HL-60 (cell line): Measurements from ENCODE around the gene ADPRS.

ENCODE experiments used
- DNase-seq, 2 experiments: peaks; one replicate each; pipeline ENCODE4 v3.0.0-alpha.2; 2010 to 2020; ENCODE audit warnings: low read depth in 1 of 2, low spot score in 1 of 2
- H3K27ac ChIP-seq: fragments of 250-450 bp; sonication (Bioruptor Pico); replicated peaks from 2 replicates; pipeline ENCODE4 v1.5.1; 2020; ENCODE audit warnings: mild to moderate bottlenecking, moderate library complexity
- H3K27me3 ChIP-seq: fragments of 250-450 bp; sonication (Bioruptor Pico); 2 replicates; pipeline ENCODE4 v1.5.1; 2021; ENCODE audit warnings: mild to moderate bottlenecking, moderate library complexity; ENCODE audit not compliant: insufficient read depth, poor library complexity, severe bottlenecking
- H3K4me3 ChIP-seq: replicated peaks from 2 replicates; pipeline ENCODE4 v1.5.1; 2011; ENCODE audit warnings: mild to moderate bottlenecking, control low read depth, low read length; ENCODE audit not compliant: insufficient read depth
- CTCF ChIP-seq: IDR thresholded peaks from one replicate; pipeline ENCODE4 v1.5.1; 2011; ENCODE audit warnings: low read length, control low read depth, inconsistent platforms; ENCODE audit not compliant: insufficient read depth
- GABPA ChIP-seq: IDR thresholded peaks from 2 replicates; pipeline ENCODE4 v1.6.1; 2012; ENCODE audit warnings: low read depth
- POLR2AphosphoS5 ChIP-seq: IDR thresholded peaks from 2 replicates; pipeline ENCODE4 v1.6.1; 2012; ENCODE audit warnings: low read depth
- REST ChIP-seq: IDR thresholded peaks from 2 replicates; pipeline ENCODE4 v1.6.1; 2012; ENCODE audit warnings: low read depth; ENCODE audit not compliant: insufficient replicate concordance
- SPI1 ChIP-seq: IDR thresholded peaks from 2 replicates; pipeline ENCODE4 v1.6.1; 2012; ENCODE audit warnings: low read depth, mild to moderate bottlenecking, borderline replicate concordance

ADPRS gene

GRCh38 chr1:36083635-36084496 is 4.8 kb upstream of the ADPRS start, which contains the start of gene TEKT2:
TEKT2 (plus strand) TSS chr1:36084094; CDS start chr1:36084922, 828 bp downstream.
- H3K27me3 ChIP-seq: no peaks in the 10 kb centered on the region
- no peak within 1 kb of the TSS for H3K27ac ChIP-seq
- DNase-seq: no peak
- no peak within 1 kb of the TSS for H3K4me3 ChIP-seq
- TF ChIP-seq REST (no peak), SPI1 (no peak), CTCF (no peak), GABPA (no peak), POLR2AphosphoS5 (no peak)

GRCh38 chr1:36084497-36085115 is 4.1 kb upstream of the ADPRS start:
- TF ChIP-seq SPI1: no peak
- H3K4me3 ChIP-seq: no peak overlapping the region
- H3K27ac ChIP-seq: no peak overlapping the region
- H3K27me3 ChIP-seq: no peaks in the 10 kb centered on the region
- no peak for DNase-seq

- TF ChIP-seq REST: no peak
- TF ChIP-seq CTCF: no peak
- TF ChIP-seq GABPA: no peak
- no peak for TF ChIP-seq POLR2AphosphoS5
- TF ChIP-seq SPI1: no peak
- no peaks in the 10 kb centered on the region for H3K27me3 ChIP-seq
- no peak overlapping the region for H3K27ac ChIP-seq
- H3K4me3 ChIP-seq: no peak overlapping the region
- DNase-seq: no peak
Measured at GRCh38 chr1:36085126-36085525, 3.6 kb upstream of the ADPRS start.

- TF ChIP-seq SPI1: no peak
- no peak for TF ChIP-seq REST
- TF ChIP-seq CTCF: no peak
- TF ChIP-seq POLR2AphosphoS5: no peak
- TF ChIP-seq GABPA: no peak
- no peak for DNase-seq
- H3K27me3 ChIP-seq: no peaks in the 10 kb centered on the region
- H3K27ac ChIP-seq: no peak overlapping the region
- H3K4me3 ChIP-seq: no peak overlapping the region
Measured at GRCh38 chr1:36085686-36086526, 2.8 kb upstream of the ADPRS start.
